GM18951 (cell line): ENCODE data around the gene TMEM164.

Experiments used
- POLR2A ChIP-seq: IDR thresholded peaks from 4 replicates; pipeline ENCODE4 v1.6.1; 2011; ENCODE audit warnings: mild to moderate bottlenecking; ENCODE audit not compliant: insufficient read length, insufficient read depth; ENCODE audit errors: extremely low read depth
- in situ Hi-C: fragments of 300-500 bp; cut with MboI; formaldehyde crosslinking; loops from one replicate; pipeline ENCODE4 v1.12.0; 2022; ENCODE audit warnings: low sequenced_read_pairs, mixed read lengths, inconsistent platforms; ENCODE audit not compliant: unreplicated experiment

TMEM164 gene

GRCh38 chrX:110182362-110182761 lies 179.4 kb downstream of the TMEM164 start:
- in situ Hi-C loops: no loop called here
- TF ChIP-seq POLR2A: no peak

- no peak for TF ChIP-seq POLR2A
- in situ Hi-C loops: no loop called here
These were observed 180.0 kb downstream of the TMEM164 start for GRCh38 chrX:110182865-110183264.

GRCh38 chrX:110183314-110183713 lies 180.4 kb downstream of the TMEM164 start:
- no peak for TF ChIP-seq POLR2A
- in situ Hi-C loops: no loop called here

- in situ Hi-C loops: no loop called here
- no peak for TF ChIP-seq POLR2A
These were observed 186.0 kb downstream of the TMEM164 start for GRCh38 chrX:110188701-110189558.

- no peak for TF ChIP-seq POLR2A
- in situ Hi-C loops: no loop called here
These were observed 189.6 kb downstream of the TMEM164 start for GRCh38 chrX:110192516-110192915.

GRCh38 chrX:110194977-110195376 lies 192.1 kb downstream of the TMEM164 start:
- in situ Hi-C loops: no loop called here
- TF ChIP-seq POLR2A: no peak

GRCh38 chrX:110201799-110202198 lies 198.9 kb downstream of the TMEM164 start:
- in situ Hi-C loops: no loop called here
- TF ChIP-seq POLR2A: no peak

- in situ Hi-C loops: no loop called here
- TF ChIP-seq POLR2A: no peak
These were observed 202.1 kb downstream of the TMEM164 start for GRCh38 chrX:110204986-110205385.

- in situ Hi-C loops: no loop called here
- TF ChIP-seq POLR2A: no peak
These were observed 205.2 kb downstream of the TMEM164 start for GRCh38 chrX:110208092-110208491.

- no peak for TF ChIP-seq POLR2A
- in situ Hi-C loops: no loop called here
These were observed 207.7 kb downstream of the TMEM164 start for GRCh38 chrX:110210417-110211139.

GRCh38 chrX:110211340-110211739 lies 208.4 kb downstream of the TMEM164 start:
- in situ Hi-C loops: no loop called here
- TF ChIP-seq POLR2A: no peak

GRCh38 chrX:110212299-110212698 lies 209.4 kb downstream of the TMEM164 start:
- in situ Hi-C loops: no loop called here
- no peak for TF ChIP-seq POLR2A

GRCh38 chrX:110213183-110213582 lies 210.3 kb downstream of the TMEM164 start:
- TF ChIP-seq POLR2A: no peak
- in situ Hi-C loops: no loop called here

GRCh38 chrX:110214684-110215083 lies 211.8 kb downstream of the TMEM164 start:
- in situ Hi-C loops: no loop called here
- TF ChIP-seq POLR2A: no peak
